SW 1271 (cell line): Measurements from ENCODE around the gene PDE9A.

Experiments
- DNase-seq, 2 experiments: peaks; one replicate each; lab custom pipeline; 2025; lab: John Stamatoyannopoulos, UW

PDE9A gene

GRCh38 chr21:42658320-42659105 is 5.1 kb downstream of the PDE9A start:
- DNase-seq, result no peak

DNA sequence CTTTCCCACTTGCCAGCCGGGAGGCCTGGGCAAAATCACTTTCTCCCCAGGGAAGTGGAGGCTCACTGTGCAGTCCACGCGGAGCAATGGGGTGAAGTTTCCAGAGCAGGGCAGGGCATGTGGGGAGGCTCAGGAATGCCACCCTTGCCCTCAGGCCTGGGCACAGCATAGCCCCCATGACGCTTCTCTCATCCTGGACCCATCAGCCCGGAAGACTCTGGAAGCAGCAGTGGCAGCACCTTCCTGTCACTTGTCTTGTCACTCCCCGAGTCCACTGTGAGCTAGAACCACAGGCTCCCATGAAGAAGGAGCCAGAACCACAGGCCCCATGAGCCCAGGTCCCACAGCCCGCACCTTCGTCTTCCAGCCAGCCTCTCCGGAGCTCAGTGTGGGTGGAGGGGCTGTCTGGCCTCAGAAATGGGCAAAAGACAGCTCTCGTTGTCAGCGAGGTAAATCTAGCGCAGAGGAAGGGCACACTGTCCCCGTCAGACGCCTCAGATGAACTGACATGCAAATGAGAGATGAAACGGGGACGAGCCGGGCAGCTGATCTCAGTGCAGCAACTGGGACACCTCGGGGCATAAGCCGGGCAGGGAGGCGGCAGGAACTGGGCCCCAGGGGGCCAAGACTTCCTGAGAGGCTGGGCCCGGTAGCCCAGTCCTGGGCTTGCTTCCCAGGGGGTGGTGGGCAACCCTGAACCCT is 6.1 kb downstream of the PDE9A start:
- DNase-seq, result no peak

DNA sequence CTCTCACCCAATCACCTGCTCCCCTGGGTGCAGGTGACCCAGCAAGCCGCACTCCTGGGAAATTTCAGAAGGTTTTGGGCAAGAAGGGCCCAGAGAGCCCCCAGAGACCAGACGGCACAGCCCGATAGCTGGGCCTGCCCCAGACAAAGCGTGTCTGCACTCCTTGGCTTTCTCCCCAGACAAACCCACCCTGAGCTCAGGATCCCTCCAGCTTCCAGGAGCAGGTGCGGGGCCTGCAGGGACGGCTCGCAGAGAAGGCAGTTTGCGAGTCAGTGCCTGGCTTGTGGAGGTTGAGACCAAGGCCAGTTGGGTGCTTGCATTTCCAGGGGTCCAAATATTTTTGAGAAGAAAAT is 6.7 kb downstream of the PDE9A start:
- no peak for DNase-seq

- DNase-seq, result no peak
Measured at GRCh38 chr21:42661688-42662429, 8.4 kb downstream of the PDE9A start.

- no peak for DNase-seq
Measured at GRCh38 chr21:42662430-42663199, 9.2 kb downstream of the PDE9A start.

- no peak for DNase-seq
Measured at GRCh38 chr21:42663200-42663750, 9.9 kb downstream of the PDE9A start.

GRCh38 chr21:42663860-42664535 is 10.6 kb downstream of the PDE9A start:
- no peak for DNase-seq

DNA sequence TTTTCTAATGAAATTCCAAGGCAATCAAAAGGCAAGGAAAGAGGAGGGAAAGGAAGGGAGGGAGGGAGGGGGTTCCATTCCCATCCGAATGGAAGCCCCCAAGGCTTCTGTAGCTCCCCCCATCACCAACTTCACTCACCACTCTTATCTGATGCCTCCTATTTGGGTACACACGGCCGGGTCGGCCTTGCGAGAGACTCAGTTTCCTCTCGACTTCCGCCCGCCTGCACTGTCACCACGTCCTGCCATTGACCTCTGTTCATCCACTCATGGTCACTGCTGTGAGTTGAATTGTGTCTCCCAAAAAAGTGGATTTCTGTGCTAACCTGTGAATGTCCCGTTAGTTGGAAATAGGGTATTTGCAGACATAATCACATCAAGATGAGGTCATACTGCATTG is 11.2 kb downstream of the PDE9A start:
- DNase-seq, result no peak

GRCh38 chr21:42665026-42665425 is 11.6 kb downstream of the PDE9A start:
- DNase-seq, result no peak

GRCh38 chr21:42665484-42665883 is 12.1 kb downstream of the PDE9A start:
- DNase-seq, result no peak

- DNase-seq, result no peak
Measured at GRCh38 chr21:42666023-42666747, 12.8 kb downstream of the PDE9A start.

GRCh38 chr21:42666925-42667324 is 13.5 kb downstream of the PDE9A start:
- no peak for DNase-seq

DNA sequence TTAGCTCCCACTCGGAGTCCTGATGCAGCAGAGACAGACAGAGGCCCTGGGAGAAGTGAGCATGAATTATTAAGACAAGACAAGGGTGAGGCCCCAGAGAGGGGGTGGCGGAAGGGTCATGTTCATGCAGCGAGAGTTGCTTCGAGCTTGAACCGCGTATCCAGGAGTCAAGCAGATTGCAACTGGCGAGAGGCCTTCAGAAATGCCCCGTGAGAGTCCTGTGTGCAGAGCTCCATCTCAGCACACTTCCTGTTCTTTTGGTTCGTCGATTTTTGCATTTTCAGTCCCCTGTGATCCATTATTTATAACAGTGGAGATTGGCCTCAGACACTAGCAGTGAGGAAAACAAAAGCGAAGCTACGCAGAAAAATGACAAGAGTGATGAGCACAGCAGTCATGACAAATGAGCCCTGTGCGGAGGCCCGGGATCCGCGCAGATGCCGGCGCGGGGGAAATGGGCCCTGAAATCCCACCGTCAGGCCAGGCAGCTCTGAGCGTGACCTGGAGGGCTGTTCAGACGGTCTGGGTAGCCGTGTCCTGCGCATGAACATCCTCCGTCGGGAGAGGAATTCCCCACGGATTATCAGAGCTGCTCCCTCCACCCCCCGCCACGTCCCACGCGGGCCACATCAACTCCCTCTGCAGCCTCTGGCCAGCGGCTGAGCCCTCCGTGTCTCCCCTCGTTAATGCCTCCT is 15.0 kb downstream of the PDE9A start:
- no peak for DNase-seq

DNA sequence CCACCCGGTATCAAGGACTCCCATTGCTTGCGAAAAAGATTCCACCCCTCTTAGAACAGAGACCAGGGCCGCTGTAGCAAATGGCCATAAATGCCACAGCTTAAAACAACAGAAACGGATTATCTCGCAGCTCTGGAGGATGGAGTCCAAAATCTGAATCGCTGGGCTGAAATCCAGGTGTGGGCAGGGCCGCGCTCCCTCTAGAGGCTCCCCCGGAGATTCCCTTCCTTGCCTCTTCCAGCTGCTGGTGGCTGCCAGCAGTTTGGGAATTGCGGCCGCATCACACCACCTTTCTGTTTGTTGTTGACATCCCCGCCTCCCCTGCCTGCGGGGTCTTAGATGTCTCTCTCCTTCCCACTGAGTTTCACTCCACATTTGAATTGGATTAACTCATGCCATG is 15.6 kb downstream of the PDE9A start:
- DNase-seq, result no peak

DNA sequence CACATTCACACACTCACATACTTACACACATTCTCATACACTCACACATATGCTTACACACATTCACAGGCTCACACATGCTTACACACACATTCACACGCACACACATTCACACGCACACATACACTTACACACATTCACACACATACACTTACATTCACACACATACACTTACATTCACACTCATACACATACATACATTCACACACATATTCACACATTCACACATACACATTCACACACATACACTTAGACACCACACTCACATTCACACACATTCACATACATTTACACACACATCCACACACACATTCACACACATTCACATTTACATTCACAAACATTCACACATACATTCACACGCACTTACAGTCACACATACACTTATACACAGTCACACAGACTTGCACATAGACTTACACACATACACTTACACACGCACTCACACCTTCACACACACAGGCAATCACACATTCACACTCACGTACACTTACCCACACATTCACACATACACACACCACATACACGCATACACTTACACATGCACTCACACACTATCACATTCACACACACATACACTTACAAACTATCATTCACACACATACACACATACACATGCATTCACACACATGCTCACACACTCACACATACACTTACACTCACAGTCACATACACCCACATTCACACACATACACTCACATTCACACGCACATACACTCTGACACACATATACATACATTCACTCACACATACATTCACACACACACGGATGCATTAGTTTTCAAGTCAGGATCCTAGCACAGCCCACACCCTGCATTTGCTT is 16.8 kb downstream of the PDE9A start:
- DNase-seq, result no peak

DNA sequence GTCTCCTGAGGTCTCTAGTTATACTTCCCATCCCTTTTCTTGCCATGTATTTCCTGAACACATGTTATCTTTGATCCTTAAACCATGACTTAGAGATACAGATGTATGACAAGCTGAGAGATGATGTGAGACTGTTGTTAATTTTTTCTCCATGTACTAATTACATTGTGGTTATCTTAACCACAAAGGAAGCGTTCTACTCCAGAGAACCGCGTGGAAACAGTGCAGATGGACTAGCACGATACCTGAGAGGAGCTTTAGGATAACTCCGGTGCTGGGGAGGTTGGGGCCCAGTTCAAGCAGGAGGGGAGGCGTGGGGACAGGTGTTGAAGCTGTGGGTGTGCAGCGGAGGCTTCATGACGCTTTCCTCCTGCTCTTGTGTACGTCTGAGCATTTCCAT is 17.5 kb downstream of the PDE9A start:
- DNase-seq, result no peak

DNA sequence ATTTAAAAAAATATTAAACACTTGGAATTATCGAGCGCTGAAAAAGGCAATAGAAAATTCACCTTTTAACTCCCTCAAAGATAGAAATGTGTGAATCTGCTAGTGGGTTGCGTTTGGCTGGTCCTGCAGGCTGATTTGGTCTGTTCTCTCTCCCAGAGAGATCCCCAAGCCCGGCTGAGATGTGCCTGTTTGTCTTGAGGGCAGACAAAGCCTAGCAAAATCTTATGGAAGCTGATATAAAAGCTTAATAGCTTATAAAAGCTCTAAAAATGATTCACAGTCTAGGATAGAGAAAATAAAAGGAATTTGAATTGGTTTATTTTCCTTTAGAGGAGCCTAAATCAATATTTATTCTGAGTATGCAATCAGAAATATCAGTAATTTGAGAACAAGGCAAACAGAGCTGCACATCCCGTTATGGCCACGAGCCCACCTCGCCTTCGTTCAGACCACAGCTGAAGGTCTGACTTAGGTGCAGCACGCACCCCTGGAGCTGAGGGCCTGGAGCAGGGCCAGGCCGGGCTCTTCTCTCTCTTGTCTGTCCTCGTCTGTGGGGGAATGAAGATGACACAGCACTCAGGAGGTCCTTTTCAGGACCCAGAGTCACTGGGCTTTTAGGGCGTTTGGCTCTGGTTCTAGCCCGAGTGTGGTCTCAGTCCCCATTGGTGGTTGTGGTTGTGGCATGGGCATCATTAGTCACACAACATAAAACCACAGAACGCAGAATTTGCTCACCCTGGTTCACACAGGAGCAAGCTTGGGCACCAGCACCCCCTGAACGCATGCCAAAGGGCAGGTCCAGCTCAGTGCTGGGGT is 18.6 kb downstream of the PDE9A start:
- DNase-seq, result no peak
